Mesothelial cell of epicardium (in vitro differentiated cells): ENCODE data around the gene HMGN4. TPM values are rescaled to one million over a fixed set of nuclear protein-coding genes. Genes with fewer than 3 reads are reported as not detected.

ENCODE experiments used
- DNase-seq, 2 experiments: peaks; one replicate each; pipeline ENCODE4 v3.0.0; 2021; ENCODE audit warnings: low spot score in 2 of 2; ENCODE audit not compliant: unreplicated experiment in 2 of 2
- H3K27ac Mint-ChIP-seq: 2 replicates; pipeline ENCODE4 v1.8.0; 2021; ENCODE audit warnings: mixed read lengths
- H3K27me3 Mint-ChIP-seq: 2 replicates; pipeline ENCODE4 v1.8.0; 2021; ENCODE audit warnings: low read depth, mixed read lengths
- H3K36me3 Mint-ChIP-seq: 2 replicates; pipeline ENCODE4 v1.8.0; 2021; ENCODE audit warnings: mixed read lengths
- H3K4me1 Mint-ChIP-seq: 2 replicates; pipeline ENCODE4 v1.8.0; 2021; ENCODE audit warnings: mixed read lengths
- H3K4me3 Mint-ChIP-seq: 2 replicates; pipeline ENCODE4 v1.8.0; 2021; ENCODE audit warnings: mild to moderate bottlenecking, moderate library complexity, mixed read lengths
- H3K9me3 Mint-ChIP-seq: 2 replicates; pipeline ENCODE4 v1.8.0; 2021; ENCODE audit warnings: mixed read lengths
- CTCF ChIP-seq: fragments of 200-600 bp; sonication (generic); IDR thresholded peaks from one replicate; pipeline ENCODE4 v1.5.0; 2021; ENCODE audit warnings: antibody characterized with exemption; ENCODE audit not compliant: unreplicated experiment
- total RNA-seq: library from RNA; stranded (reverse); gene quantifications from 3 replicates; pipeline ENCODE4 v1.2.1, GENCODE V29; 2021

The HMGN4 gene
- total RNA-seq, 1 donor from 2014 or later: 49.4 TPM

- Mint-ChIP-seq H3K4me1 (peaks cover 26% of the 10 kb centered on the region), H3K36me3 (no peaks in the 10 kb centered on the region), H3K4me3 (no peak overlapping the region), H3K9me3 (no peaks in the 10 kb centered on the region), H3K27me3 (no peaks in the 10 kb centered on the region), H3K27ac (no peak overlapping the region)
- DNase-seq: no peak
- TF ChIP-seq CTCF: no peak
Measured at GRCh38 chr6:26526928-26527327, 11.2 kb upstream of the HMGN4 start.

GRCh38 chr6:26530203-26530602 is 8.0 kb upstream of the HMGN4 start:
- H3K4me1 Mint-ChIP-seq: peaks cover 19% of the 10 kb centered on the region
- H3K27ac Mint-ChIP-seq: no peak overlapping the region
- TF ChIP-seq CTCF: no peak
- no peak for DNase-seq
- no peaks in the 10 kb centered on the region for H3K27me3 Mint-ChIP-seq
- H3K4me3 Mint-ChIP-seq: no peak overlapping the region
- no peaks in the 10 kb centered on the region for H3K36me3 Mint-ChIP-seq
- H3K9me3 Mint-ChIP-seq: no peaks in the 10 kb centered on the region

GRCh38 chr6:26531897-26532296 is 6.3 kb upstream of the HMGN4 start:
- no peaks in the 10 kb centered on the region for H3K27me3 Mint-ChIP-seq
- H3K4me3 Mint-ChIP-seq: no peak overlapping the region
- no peak for DNase-seq
- H3K4me1 Mint-ChIP-seq: peaks cover 27% of the 10 kb centered on the region
- H3K36me3 Mint-ChIP-seq: no peaks in the 10 kb centered on the region
- TF ChIP-seq CTCF: no peak
- no peaks in the 10 kb centered on the region for H3K9me3 Mint-ChIP-seq
- peak overlapping the region; percentile 98 for H3K27ac Mint-ChIP-seq

- peak overlapping the region; percentile 98 for H3K27ac Mint-ChIP-seq
- DNase-seq: peak; percentile 72 to 96
- no peaks in the 10 kb centered on the region for H3K36me3 Mint-ChIP-seq
- H3K27me3 Mint-ChIP-seq: no peaks in the 10 kb centered on the region
- TF ChIP-seq CTCF: no peak
- H3K9me3 Mint-ChIP-seq: no peaks in the 10 kb centered on the region
- peaks cover 29% of the 10 kb centered on the region for H3K4me1 Mint-ChIP-seq
- peak overlapping the region; percentile 97 for H3K4me3 Mint-ChIP-seq
Measured at GRCh38 chr6:26532699-26533531, 5.3 kb upstream of the HMGN4 start.

GRCh38 chr6:26533532-26533931 is 4.6 kb upstream of the HMGN4 start:
- Mint-ChIP-seq H3K27ac (peak overlapping the region; percentile 98), H3K4me3 (peak overlapping the region; percentile 97), H3K36me3 (no peaks in the 10 kb centered on the region), H3K27me3 (no peaks in the 10 kb centered on the region), H3K9me3 (no peaks in the 10 kb centered on the region), H3K4me1 (peaks cover 29% of the 10 kb centered on the region)
- no peak for TF ChIP-seq CTCF
- DNase-seq: no peak
